ENCODE data around the gene FAM20C.

FAM20C gene

GRCh38 chr7:247636-248035, 55.3 kb downstream of the FAM20C start:
- no peak overlapping the region for H3K4me3 ChIP-seq (replicated peaks; ENCODE audit: low read depth, low read length)
- DNase-seq (ENCODE audit: low read depth) = no peak
- TF ChIP-seq, protein P1, sequence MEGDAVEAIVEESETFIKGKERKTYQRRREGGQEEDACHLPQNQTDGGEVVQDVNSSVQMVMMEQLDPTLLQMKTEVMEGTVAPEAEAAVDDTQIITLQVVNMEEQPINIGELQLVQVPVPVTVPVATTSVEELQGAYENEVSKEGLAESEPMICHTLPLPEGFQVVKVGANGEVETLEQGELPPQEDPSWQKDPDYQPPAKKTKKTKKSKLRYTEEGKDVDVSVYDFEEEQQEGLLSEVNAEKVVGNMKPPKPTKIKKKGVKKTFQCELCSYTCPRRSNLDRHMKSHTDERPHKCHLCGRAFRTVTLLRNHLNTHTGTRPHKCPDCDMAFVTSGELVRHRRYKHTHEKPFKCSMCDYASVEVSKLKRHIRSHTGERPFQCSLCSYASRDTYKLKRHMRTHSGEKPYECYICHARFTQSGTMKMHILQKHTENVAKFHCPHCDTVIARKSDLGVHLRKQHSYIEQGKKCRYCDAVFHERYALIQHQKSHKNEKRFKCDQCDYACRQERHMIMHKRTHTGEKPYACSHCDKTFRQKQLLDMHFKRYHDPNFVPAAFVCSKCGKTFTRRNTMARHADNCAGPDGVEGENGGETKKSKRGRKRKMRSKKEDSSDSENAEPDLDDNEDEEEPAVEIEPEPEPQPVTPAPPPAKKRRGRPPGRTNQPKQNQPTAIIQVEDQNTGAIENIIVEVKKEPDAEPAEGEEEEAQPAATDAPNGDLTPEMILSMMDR (IDR thresholded peaks at IDR 0.05; ENCODE audit: low read length, missing control alignments) = no peak

- TF ChIP-seq, protein P1 (IDR thresholded peaks at IDR 0.05; ENCODE audit: low read length, missing control alignments) = no peak
- no peak overlapping the region for H3K4me3 ChIP-seq (replicated peaks; ENCODE audit: low read depth, low read length)
- no peak for DNase-seq (ENCODE audit: low read depth)
These were observed 56.5 kb downstream of the FAM20C start for GRCh38 chr7:248732-249435.

DNA sequence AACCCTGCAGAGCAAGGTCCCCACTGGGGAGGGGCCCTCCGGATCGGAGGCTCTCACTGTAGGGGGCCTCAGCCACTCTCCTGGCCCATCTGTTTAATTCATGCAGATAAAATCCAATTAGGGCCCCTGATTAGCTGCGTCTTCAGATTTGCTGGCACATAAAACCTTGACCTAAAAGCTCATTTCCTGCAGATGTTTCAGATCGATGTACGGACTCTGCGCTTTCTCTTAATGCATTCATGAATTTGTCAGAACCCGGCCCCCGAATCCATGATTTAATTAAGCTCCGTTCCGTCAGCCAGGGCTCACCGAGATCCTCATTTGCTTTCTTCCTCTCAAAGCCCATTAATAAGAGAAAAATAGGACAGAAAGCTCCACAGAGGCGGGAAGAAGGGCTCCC, 57.6 kb downstream of the FAM20C start:
- TF ChIP-seq, protein P1 (IDR thresholded peaks at IDR 0.05; ENCODE audit: low read length, missing control alignments) = no peak
- no peak for DNase-seq (ENCODE audit: low read depth)
- no peak overlapping the region for H3K4me3 ChIP-seq (replicated peaks; ENCODE audit: low read depth, low read length)

DNA sequence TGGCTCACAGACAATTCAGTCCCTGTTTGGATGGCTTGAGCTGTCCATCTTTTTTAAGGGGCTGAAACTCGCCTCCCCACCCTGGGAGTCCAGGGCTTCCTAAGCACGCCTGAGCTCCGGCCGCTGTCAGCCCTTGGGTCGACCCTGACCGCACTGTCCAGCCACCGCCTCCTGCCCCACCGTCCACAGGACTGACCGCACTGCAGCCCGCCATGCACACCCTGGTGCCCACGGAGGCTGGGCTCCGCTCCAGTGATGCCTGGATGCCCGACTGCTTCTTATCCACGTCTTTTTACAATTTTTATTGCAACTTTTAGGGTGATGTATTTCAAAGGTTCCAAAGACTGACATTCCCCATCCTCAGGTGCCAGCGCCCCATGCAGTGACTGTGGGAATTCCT, 58.2 kb downstream of the FAM20C start:
- DNase-seq (ENCODE audit: low read depth) = no peak
- TF ChIP-seq, protein P1 (IDR thresholded peaks at IDR 0.05; ENCODE audit: low read length, missing control alignments) = no peak

DNA sequence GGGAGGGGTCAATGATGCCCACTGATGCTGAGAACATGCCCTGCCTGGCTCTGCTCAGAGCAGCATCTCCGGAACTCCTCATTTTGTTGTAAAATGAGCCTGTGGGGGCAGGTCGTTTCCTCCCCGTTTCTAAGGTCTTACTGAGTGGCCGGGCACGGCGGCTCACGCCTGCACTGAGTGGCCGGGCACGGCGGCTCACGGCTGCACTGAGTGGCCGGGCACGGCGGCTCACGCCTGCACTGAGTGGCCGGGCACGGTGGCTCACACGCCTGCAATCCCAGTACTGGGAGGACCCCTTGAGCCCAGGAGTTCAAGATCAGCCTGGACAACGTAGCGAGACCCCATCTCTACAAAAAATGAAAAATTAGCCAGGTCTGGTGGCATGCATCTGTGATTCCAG, 58.6 kb downstream of the FAM20C start:
- H3K4me3 ChIP-seq (replicated peaks; ENCODE audit: low read depth, low read length) = no peak overlapping the region
- TF ChIP-seq, protein P1 (IDR thresholded peaks at IDR 0.05; ENCODE audit: low read length, missing control alignments) = no peak
- DNase-seq (ENCODE audit: low read depth) = no peak

More for the DNA sequence above, 58.2 kb downstream of the FAM20C start:
- no peak overlapping the region for H3K4me3 ChIP-seq (replicated peaks; ENCODE audit: low read depth, low read length)

DNA sequence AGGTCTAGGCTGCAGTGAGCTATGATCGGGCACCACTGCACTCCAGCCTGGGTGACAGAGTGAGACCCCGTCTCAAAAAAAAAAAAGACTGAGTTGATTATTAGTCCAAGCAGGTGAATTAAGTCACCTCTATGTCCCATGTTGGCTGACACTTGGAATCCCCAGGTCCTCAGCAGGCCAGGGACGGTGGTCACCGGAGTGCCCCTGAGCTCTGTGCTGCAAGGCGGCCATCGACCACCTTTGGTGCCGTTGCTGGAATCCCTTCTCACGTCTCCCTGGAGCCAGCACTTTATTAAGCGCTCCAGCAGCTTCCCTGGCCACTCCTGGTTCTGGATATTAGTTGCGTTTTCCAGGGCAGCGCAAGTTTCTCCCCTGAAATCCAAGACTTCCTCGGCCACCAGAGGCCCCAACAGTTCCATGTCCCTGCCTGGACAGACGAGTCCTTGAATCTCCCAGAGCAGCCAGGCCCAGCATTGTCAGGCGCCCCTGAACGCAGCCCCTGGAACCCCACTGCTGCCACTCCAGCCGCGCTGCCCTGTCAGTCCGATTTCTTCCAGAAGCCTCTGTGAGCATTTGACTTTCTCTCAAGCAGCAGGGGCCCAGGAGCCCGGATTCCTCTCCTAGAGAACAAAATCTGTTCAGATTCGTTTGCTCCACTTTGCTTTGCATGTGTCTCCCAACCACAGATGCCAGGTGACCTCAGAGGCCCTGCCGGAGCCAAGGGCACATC, 59.2 kb downstream of the FAM20C start:
- no peak for DNase-seq (ENCODE audit: low read depth)
- TF ChIP-seq, protein P1 (IDR thresholded peaks at IDR 0.05; ENCODE audit: low read length, missing control alignments) = no peak
- no peak overlapping the region for H3K4me3 ChIP-seq (replicated peaks; ENCODE audit: low read depth, low read length)

All from fibroblast of pulmonary artery (primary cell).